Rectal smooth muscle tissue (tissue), 1 donor: ENCODE measurements around the gene MAPK13.
A peak's percentile ranks its signal among the peaks of the same experiment; 100 is the strongest.

Experiments
- H3K27ac ChIP-seq: one replicate; pipeline ENCODE4 v1.7.0; 2013; ENCODE audit warnings: low read depth, low read length, inconsistent platforms
- H3K27me3 ChIP-seq: one replicate; pipeline ENCODE4 v1.7.0; 2013; ENCODE audit warnings: low read length; ENCODE audit not compliant: control insufficient read depth, insufficient read depth
- H3K36me3 ChIP-seq: one replicate; pipeline ENCODE4 v1.7.0; 2013; ENCODE audit warnings: low read length; ENCODE audit not compliant: control insufficient read depth, insufficient read depth
- H3K4me1 ChIP-seq: one replicate; pipeline ENCODE4 v1.7.0; 2013; ENCODE audit warnings: low read length; ENCODE audit not compliant: control insufficient read depth, insufficient read depth
- H3K4me3 ChIP-seq: one replicate; pipeline ENCODE4 v1.7.0; 2013; ENCODE audit warnings: low read length
- H3K9ac ChIP-seq: one replicate; pipeline ENCODE4 v1.7.0; 2013; ENCODE audit warnings: low read length

MAPK13 gene

DNA sequence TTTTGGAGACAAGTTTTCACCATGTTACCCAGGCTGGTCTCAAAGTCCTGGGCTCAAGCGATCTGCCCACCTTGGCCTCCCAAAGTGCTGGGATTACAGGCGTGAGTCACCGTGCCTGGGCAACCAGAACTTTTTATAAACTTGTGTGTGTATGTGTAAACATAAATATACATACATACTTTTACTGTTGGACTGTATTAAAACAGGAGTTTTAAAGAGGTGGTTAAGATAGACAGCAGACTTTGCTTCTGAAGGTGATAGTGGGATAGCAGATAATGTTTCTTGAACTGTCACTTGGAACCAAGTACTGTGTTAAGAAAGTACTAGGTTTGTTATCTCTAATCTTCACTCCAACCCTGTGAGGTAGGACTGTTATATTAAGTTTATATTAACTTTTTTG lies 28.6 kb upstream of the MAPK13 start:
- H3K4me3 ChIP-seq = no peak overlapping the region
- peaks cover 7% of the 10 kb centered on the region for H3K4me1 ChIP-seq
- peaks cover 7% of the 10 kb centered on the region for H3K36me3 ChIP-seq
- no peak overlapping the region for H3K9ac ChIP-seq
- H3K27me3 ChIP-seq = no peaks in the 10 kb centered on the region
- H3K27ac ChIP-seq = no peak overlapping the region

DNA sequence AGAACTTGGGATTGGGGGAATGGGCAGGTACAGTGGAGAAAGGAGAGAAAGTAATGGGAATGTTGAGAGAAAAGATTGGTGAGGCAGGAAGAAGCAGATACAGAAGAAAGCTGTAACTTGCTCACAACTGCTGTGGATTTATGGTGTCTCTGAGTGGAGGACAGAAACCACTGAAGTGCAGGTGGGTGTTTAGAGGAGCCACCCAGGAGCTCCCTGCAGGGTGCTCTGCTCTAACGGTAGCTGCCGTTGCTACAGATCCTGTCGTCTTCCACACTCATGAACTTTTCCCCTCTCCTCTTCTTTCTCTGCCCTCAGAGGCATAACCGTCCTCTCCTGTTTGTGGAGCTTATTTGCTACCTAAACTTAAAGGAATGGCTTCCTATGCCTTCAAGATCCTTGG lies 27.5 kb upstream of the MAPK13 start:
- peaks cover 7% of the 10 kb centered on the region for H3K4me1 ChIP-seq
- no peaks in the 10 kb centered on the region for H3K27me3 ChIP-seq
- no peak overlapping the region for H3K27ac ChIP-seq
- H3K36me3 ChIP-seq = peaks cover 13% of the 10 kb centered on the region
- no peak overlapping the region for H3K4me3 ChIP-seq
- no peak overlapping the region for H3K9ac ChIP-seq

DNA sequence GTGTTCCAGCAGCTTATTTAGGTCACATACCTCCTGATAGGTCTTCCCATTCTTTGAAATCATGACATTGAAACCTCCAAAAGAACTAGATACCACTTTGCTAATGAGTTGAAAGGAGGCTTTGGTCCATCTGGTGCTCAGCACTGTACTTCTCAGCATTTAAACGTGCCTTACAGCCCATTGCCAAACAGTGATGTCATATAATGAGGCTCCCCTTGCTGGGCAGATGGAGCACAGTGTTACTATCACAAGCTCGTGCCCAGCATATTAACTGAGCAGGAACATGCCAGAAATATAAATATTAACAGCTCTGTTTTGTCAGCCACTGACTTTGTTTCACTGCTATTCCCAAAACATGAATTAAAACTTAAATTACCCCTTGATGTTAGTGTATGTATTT lies 25.5 kb upstream of the MAPK13 start:
- no peak overlapping the region for H3K9ac ChIP-seq
- H3K4me3 ChIP-seq = no peak overlapping the region
- H3K27ac ChIP-seq = peak overlapping the region; percentile 15
- H3K27me3 ChIP-seq = no peaks in the 10 kb centered on the region
- H3K36me3 ChIP-seq = peaks cover 16% of the 10 kb centered on the region
- peaks cover 7% of the 10 kb centered on the region for H3K4me1 ChIP-seq

DNA sequence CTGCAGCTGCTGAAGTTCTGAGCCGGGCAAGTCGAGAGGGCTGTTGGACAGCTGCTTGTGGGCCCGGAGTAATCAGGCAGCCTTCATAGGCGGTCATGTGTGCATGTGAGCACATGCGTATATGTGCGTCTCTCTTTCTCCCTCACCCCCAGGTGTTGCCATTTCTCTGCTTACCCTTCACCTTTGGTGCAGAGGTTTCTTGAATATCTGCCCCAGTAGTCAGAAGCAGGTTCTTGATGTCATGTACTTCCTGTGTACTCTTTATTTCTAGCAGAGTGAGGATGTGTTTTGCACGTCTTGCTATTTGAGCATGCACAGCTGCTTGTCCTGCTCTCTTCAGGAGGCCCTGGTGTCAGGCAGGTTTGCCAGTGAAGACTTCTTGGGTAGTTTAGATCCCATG lies 21.2 kb upstream of the MAPK13 start:
- Histone ChIP-seq H3K9ac (no peak overlapping the region), H3K4me3 (no peak overlapping the region), H3K4me1 (peaks cover 7% of the 10 kb centered on the region), H3K36me3 (peaks cover 10% of the 10 kb centered on the region), H3K27ac (no peak overlapping the region), H3K27me3 (no peaks in the 10 kb centered on the region)

DNA sequence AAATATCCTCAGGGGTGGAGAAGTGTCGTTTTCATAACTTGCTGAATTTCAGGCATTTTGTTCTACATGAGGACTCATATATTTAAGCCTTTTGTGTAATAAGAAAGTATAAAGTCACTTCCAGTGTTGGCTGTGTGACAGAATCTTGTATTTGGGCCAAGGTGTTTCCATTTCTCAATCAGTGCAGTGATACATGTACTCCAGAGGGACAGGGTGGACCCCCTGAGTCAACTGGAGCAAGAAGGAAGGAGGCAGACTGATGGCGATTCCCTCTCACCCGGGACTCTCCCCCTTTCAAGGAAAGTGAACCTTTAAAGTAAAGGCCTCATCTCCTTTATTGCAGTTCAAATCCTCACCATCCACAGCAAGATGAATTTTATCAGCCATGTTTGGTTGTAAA lies 20.3 kb upstream of the MAPK13 start:
- Histone ChIP-seq H3K27me3 (no peaks in the 10 kb centered on the region), H3K4me1 (peaks cover 2% of the 10 kb centered on the region), H3K4me3 (no peak overlapping the region), H3K36me3 (peaks cover 9% of the 10 kb centered on the region), H3K9ac (no peak overlapping the region), H3K27ac (no peak overlapping the region)

DNA sequence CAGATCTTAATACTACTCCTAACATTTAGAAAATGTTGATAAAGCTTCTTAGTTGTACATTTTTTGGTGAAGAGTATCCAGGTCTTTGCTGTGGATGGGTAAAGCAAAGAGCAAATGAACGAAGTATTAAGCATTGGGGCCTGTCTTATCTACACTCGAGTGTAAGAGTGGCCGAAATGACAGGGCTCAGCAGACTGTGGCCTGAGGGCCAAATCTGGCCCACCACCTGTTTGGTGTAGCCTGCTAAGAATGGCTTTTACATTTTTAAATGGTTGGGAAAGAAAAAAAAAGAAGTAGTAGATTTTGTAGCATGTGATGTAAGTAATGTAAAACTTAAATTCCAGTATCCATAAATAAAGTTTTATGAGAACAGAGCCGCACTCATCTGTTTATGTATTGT lies 19.4 kb upstream of the MAPK13 start:
- Histone ChIP-seq H3K9ac (no peak overlapping the region), H3K36me3 (peaks cover 9% of the 10 kb centered on the region), H3K27me3 (no peaks in the 10 kb centered on the region), H3K27ac (no peak overlapping the region), H3K4me3 (no peak overlapping the region), H3K4me1 (no peaks in the 10 kb centered on the region)

DNA sequence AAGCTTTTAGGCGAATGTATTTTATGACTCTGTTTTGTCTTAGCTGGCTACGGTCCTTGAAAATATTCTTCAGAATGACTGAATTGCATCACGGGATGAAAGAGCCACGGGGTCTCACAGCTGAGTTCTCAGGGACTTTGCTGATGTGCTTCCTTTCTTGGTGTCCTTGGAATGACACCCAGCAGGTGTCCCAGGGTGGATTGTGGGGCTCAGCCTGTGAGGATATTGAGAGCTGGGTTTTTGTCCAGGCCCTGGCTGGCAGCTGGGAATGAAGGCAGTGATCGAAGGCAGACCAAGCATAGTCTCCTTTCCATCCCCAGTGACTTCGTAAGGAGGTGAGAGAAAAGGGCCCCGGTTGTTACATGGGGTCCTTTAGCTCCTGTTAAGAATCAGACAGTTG lies 18.8 kb upstream of the MAPK13 start:
- Histone ChIP-seq H3K27me3 (no peaks in the 10 kb centered on the region), H3K36me3 (peaks cover 9% of the 10 kb centered on the region), H3K27ac (peak overlapping the region; percentile 33), H3K4me1 (no peaks in the 10 kb centered on the region), H3K4me3 (no peak overlapping the region), H3K9ac (no peak overlapping the region)

DNA sequence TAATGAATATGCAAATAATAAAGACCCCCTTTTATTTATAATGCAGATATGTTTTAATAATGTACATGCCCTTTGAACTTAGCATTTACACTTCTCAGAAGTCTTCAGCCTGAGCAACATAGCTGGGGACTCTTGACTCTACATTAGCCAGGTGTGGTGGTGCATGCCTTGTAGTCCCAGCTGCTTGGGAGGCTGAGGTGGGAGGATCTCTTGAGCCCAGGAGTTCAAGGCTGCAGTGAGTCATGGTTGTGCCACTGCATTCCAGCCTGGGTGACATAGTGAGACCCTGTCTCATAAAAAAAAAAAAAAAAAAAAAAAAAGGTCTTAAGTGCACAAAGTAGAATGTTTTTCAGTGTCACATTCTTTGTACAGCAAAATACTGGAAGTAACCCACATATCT lies 17.3 kb upstream of the MAPK13 start:
- no peak overlapping the region for H3K27ac ChIP-seq
- H3K4me3 ChIP-seq = no peak overlapping the region
- H3K9ac ChIP-seq = no peak overlapping the region
- H3K4me1 ChIP-seq = no peaks in the 10 kb centered on the region
- peaks cover 2% of the 10 kb centered on the region for H3K36me3 ChIP-seq
- no peaks in the 10 kb centered on the region for H3K27me3 ChIP-seq

DNA sequence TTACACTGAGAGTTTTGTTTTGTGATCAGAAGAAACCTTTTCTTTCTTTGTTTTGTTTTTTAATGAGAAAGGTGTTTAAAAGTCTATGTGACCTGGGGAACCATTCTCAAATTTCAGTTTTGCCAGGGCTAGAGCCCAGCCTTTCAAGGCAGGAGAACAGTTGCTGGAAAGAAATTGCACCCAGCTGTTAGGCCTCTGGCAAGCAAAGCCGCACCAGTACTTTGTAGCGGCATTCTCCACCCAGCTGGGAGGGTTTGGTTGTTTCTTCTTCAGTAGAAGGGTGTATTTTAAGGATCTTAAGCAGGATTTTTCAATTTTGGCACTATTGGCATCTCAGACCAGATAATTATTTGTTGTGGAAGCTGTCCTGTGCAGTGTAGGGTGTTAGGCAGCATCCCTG lies 16.6 kb upstream of the MAPK13 start:
- no peaks in the 10 kb centered on the region for H3K36me3 ChIP-seq
- H3K4me1 ChIP-seq = no peaks in the 10 kb centered on the region
- no peak overlapping the region for H3K27ac ChIP-seq
- H3K4me3 ChIP-seq = no peak overlapping the region
- no peak overlapping the region for H3K9ac ChIP-seq
- H3K27me3 ChIP-seq = no peaks in the 10 kb centered on the region

DNA sequence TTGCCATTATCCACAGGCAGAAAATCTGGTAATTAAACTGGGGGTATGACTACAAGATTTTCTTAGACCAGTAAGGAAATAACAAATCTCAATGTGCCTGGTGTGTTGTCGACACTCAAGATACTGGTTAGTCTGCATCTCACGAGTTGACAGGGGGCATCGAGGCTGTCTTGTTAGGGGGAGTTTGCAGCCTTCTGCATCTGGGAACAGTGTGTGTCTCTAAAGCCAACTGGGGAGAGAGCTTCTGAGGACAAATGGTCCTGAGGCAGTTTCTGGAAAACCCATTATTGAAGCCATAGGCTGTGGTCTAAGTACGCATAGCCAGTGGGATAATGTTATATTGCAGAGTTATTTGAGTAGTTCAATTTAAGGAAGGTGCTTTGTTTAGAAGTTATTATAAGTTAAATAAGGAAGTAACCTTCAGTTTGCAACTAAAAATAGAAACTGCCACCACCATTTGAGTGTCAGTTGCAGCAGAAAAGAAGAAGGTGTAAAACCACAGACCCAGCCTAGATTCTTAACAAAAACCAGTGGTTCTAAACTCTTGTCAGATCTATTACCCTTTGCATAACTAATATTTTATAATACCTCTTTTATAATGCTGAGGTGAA lies 15.4 kb upstream of the MAPK13 start:
- Histone ChIP-seq H3K4me3 (no peak overlapping the region), H3K4me1 (no peaks in the 10 kb centered on the region), H3K27ac (no peak overlapping the region), H3K27me3 (no peaks in the 10 kb centered on the region), H3K9ac (no peak overlapping the region), H3K36me3 (no peaks in the 10 kb centered on the region)

DNA sequence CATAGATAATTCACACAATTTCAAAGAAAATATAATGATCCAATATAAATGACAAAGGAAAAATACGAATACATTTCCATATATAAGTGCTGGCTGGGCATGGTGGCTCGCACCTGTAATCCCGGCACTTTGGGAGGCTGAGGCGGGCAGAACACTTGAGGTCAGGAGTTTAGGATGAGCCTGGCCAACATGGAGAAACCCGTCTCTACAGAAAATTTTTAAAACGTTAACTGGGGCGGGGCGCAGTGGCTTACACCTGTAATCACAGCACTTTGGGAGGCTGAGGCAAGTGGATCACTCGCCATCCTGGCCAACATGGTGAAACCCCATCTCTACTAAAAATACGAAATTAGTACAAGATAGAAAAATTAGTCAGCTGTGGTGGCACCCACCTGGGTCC lies 14.9 kb upstream of the MAPK13 start:
- Histone ChIP-seq H3K4me3 (no peak overlapping the region), H3K27ac (no peak overlapping the region), H3K9ac (no peak overlapping the region), H3K36me3 (no peaks in the 10 kb centered on the region), H3K4me1 (no peaks in the 10 kb centered on the region), H3K27me3 (no peaks in the 10 kb centered on the region)

DNA sequence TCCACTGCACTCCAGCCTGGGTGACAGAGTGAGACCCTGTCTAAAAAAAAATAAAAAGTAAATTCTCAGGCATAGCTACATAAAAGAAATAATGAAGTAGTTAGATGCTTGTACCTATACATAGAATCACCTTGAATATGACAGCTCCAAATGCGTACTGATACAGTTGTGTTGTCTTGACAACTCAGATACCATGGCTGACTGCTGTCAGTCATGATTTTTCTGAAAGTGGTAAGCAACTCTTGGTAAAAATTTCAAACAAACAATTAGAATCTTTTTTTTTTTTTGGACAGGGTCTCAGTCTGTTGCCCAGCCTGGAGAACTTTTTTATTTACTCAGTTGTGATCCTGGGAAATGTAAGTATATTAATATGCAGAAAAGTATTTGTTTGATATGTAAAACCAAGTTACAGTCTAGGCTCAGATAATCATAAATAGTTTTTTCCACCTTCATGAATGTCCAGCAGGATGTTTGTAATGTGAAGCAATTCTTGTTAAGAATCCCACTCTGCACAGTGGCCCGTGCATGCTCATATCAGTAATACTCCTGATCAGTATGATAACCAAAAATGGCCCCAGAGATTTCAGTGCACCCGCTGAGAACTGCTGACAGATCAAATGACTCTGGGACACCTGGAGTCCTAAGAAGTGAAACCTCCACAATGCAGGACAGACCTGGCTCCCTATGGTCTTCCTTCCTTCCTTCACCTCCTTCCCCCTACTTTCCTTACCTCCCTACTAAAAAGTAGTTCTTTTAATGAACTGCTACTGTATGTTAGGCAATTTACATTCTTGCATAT lies 14.0 kb upstream of the MAPK13 start:
- no peaks in the 10 kb centered on the region for H3K36me3 ChIP-seq
- no peak overlapping the region for H3K4me3 ChIP-seq
- no peak overlapping the region for H3K27ac ChIP-seq
- H3K9ac ChIP-seq = no peak overlapping the region
- H3K4me1 ChIP-seq = no peaks in the 10 kb centered on the region
- H3K27me3 ChIP-seq = no peaks in the 10 kb centered on the region

DNA sequence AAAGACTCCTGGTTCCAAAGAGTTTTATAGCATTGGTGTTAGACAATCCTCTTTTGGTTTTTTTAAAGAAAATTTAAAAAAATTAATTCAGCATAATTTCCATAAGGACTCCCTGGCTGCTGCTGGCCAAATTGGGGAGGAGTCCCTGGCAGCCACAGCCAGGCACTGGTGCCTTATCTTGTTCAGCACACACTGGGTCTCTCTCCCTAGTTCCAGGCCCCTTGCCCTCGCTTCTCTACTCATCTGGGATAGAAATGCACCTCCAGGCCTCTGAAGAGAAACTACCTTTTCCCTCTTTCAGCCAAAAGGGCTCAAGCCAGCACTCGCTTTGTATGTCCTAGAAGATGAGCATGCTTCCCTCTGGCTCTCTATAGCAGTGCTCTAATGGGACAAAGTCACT lies 13.4 kb upstream of the MAPK13 start:
- Histone ChIP-seq H3K4me3 (no peak overlapping the region), H3K27me3 (no peaks in the 10 kb centered on the region), H3K36me3 (no peaks in the 10 kb centered on the region), H3K9ac (no peak overlapping the region), H3K27ac (no peak overlapping the region), H3K4me1 (no peaks in the 10 kb centered on the region)
